Lower lobe of right lung (tissue), 2 donors: Measurements from ENCODE around the gene VDR. TPM values are rescaled to one million over a fixed set of nuclear protein-coding genes. Genes with fewer than 3 reads are reported as not detected.
"Not testable (repeated sequence)": the region's sequence is repeated elsewhere in the genome, so short reads cannot be mapped to it uniquely, and the experiment has no call there.

Source experiments
- ATAC-seq, 2 donors: fragments of 200-7000 bp; cut with Tn5 transposase; one replicate each; pipeline ENCODE4 v1.9.1; 2020 to 2022; ENCODE audit warnings: mild to moderate bottlenecking in 2 of 2, moderate library complexity in 2 of 2
- DNase-seq: peaks from one replicate; pipeline ENCODE4 v3.0.0-alpha.2; 2020
- H3K27ac ChIP-seq: fragments of 200-600 bp; one replicate; pipeline ENCODE4 v1.8.0; 2022
- H3K27me3 ChIP-seq: fragments of 200-600 bp; one replicate; pipeline ENCODE4 v1.8.0; 2022; ENCODE audit warnings: low read depth
- H3K36me3 ChIP-seq: fragments of 200-600 bp; one replicate; pipeline ENCODE4 v1.8.0; 2022; ENCODE audit warnings: mild to moderate bottlenecking
- H3K4me1 ChIP-seq: fragments of 200-600 bp; one replicate; pipeline ENCODE4 v1.8.0; 2022
- H3K4me3 ChIP-seq: fragments of 200-600 bp; one replicate; pipeline ENCODE4 v1.8.0; 2022; ENCODE audit warnings: mild to moderate bottlenecking
- H3K9me3 ChIP-seq: fragments of 200-600 bp; one replicate; pipeline ENCODE4 v1.8.0; 2022
- intact Hi-C: fragments of 100-400 bp; cut with DNase I; formaldehyde crosslinking; loops from one replicate; pipeline ENCODE4 v1.11.0; 2022
- total RNA-seq: library from RNA; stranded (reverse); fragmentation: NEBNext Ultra II Directional; extraction: Animal tissue kit (Norgen Biotek cat#: 25700); gene quantifications from one replicate; pipeline ENCODE4 v1.2.1, GENCODE V29; 2021
- TF ChIP-seq, protein P1 (sequence below): fragments of 200-600 bp; IDR thresholded peaks from one replicate; pipeline ENCODE4 v1.8.0; 2022; ENCODE audit warnings: antibody characterized with exemption, mild to moderate bottlenecking
- donor health status: DM: no; HTN: yes; CAD: no; lungs with severe emphysema.

VDR gene
- total RNA-seq, 1 donor from 2014 or later, result 24.3 TPM

DNA sequence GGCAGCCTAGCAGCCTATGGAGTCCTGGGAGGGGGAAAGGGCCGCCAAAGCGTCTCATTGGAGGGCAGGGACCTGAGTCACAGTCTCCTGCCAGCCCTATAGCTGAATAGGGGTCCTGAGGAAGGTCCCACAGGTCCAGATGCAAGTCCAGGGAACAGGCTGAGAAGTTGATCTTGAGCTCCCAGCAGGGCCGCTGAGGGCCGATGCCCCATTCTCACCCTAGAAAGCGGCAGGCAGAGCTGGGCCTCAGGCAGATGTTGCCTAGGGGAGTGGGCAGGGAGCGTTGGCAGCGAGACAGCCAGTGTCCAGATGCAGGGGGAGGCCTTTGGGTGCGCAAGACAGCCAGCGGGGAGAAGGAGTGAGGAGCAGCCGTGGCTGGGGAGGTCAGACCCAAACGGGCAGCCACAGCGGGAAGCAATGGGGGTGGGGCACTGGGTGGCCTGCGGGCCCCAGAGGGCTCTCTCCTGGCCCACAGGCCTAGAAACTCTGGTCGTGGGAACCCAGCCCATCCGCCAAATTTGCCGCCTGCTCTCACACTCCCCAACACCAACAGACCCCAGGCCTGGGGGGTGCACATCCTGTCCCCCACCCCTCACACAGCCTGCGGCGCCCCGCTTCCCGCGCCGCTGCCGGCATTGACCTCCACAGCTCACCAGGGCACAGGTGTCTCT lies 86.2 kb downstream of the VDR start:
- peak overlapping the region; percentile 97 for H3K27ac ChIP-seq
- peak overlapping the region; percentile 72 for H3K4me3 ChIP-seq
- intact Hi-C loops, result no loop called here
- peaks cover 87% of the 10 kb centered on the region for H3K4me1 ChIP-seq
- H3K9me3 ChIP-seq, result no peaks in the 10 kb centered on the region
- ATAC-seq (peak; percentile 6 to 14), DNase-seq (peak; percentile 63)
- H3K27me3 ChIP-seq, result no peaks in the 10 kb centered on the region
- TF ChIP-seq, protein P1, sequence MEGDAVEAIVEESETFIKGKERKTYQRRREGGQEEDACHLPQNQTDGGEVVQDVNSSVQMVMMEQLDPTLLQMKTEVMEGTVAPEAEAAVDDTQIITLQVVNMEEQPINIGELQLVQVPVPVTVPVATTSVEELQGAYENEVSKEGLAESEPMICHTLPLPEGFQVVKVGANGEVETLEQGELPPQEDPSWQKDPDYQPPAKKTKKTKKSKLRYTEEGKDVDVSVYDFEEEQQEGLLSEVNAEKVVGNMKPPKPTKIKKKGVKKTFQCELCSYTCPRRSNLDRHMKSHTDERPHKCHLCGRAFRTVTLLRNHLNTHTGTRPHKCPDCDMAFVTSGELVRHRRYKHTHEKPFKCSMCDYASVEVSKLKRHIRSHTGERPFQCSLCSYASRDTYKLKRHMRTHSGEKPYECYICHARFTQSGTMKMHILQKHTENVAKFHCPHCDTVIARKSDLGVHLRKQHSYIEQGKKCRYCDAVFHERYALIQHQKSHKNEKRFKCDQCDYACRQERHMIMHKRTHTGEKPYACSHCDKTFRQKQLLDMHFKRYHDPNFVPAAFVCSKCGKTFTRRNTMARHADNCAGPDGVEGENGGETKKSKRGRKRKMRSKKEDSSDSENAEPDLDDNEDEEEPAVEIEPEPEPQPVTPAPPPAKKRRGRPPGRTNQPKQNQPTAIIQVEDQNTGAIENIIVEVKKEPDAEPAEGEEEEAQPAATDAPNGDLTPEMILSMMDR, result no peak
- H3K36me3 ChIP-seq, result no peaks in the 10 kb centered on the region

DNA sequence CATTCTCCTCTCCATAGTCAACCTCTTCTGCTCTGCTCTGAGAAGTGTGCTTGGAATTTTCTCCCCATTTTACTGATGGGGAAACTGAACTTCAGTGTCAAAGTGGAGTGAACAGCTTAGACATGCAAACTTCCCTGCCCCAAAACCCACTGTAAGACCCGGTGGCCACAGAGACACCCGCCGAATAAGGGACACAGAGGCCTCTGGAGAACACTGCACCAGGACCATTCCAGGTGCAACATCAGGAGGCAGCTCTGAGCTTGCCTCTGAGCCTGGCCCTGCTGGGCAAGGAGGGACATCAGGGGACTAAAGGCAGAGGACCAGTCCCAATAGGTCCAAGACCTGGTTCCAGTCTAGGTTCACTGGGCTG lies 86.8 kb downstream of the VDR start:
- no peaks in the 10 kb centered on the region for H3K27me3 ChIP-seq
- TF ChIP-seq, protein P1, result no peak
- H3K9me3 ChIP-seq, result no peaks in the 10 kb centered on the region
- peaks cover 87% of the 10 kb centered on the region for H3K4me1 ChIP-seq
- no peaks in the 10 kb centered on the region for H3K36me3 ChIP-seq
- peak overlapping the region; percentile 97 for H3K27ac ChIP-seq
- no peak for DNase-seq
- ATAC-seq, result no peak
- peak overlapping the region; percentile 72 for H3K4me3 ChIP-seq
- intact Hi-C loops, result no loop called here

DNA sequence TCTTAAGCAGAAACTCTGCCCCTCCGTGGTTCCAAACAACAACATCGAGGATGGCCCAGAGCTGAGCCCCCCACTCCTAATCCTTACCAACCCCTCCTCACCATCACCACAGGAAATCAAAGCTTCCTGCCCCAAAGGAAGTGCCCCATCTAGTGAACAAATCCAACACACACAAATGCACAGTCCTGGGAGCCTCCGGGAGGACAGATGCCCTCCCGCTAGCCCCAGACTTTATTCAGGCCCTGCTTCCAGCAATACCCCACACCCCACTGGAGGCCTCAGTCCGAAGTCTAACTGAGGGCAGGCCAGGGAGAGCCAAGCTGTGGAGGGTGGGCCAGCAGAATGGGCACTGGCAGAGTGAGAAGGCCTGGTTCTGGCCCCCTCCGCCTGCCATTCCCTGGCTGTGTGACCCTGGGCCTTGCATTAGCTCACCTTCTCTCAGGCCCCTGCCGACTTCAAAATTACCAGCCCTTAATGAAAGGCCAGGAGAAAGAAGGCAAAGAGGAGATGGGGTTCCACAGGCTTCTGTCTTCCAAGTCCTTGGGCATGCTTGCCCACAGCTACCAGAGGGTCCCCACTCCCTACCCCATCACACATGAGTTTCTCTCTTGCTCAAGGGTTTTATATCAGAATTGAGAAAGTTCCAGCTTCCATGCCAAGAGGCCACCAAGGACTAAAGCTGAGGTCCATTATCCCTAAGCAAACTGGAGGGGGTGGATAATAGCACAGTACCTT lies 87.4 kb downstream of the VDR start:
- DNase-seq (no peak), ATAC-seq (no peak)
- Histone ChIP-seq H3K4me3 (peak overlapping the region; percentile 72), H3K9me3 (no peaks in the 10 kb centered on the region), H3K4me1 (peaks cover 85% of the 10 kb centered on the region), H3K27me3 (no peaks in the 10 kb centered on the region), H3K36me3 (no peaks in the 10 kb centered on the region), H3K27ac (peak overlapping the region; percentile 97)
- intact Hi-C loops, result no loop called here
- TF ChIP-seq, protein P1, result peak; percentile 12

DNA sequence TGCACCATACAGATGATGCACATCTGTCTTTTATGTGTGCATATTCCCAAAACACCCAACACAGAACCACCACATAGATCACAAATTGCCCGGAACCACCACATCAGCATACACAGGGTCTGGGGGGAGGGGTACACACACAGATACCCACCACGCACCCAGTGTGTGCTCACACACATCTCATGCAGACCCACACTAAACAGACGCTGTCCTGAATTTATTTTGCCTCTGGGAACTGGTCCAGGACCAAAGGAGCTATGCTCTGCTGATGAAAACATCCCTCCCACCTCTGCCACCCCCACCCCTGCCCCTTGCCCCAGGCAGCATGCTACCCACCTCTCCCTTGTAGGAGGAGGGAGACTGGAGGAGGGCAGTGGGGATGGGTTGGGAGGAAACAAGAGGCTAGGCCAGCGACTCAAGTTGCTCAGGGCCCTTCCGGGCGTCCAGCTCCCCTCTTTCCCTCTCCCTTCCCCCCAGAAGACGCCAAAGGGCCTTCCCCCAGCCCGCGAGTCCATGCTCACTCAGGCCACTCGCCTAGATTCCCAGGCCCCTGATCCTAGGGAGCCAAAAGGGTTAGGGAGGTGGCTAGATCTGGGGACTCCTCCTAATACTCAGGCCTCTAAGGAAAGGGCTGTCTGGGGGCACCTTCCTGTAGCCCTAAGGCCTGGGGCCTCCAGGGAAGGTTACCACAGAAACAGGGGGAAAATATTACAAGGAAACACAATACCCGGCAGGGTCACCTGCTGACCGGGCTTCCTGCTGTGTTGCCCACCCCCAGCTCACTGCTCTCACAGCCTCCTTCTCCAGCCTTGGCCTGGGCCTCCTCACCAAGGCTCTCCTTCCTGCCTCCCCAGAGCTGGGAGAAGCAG lies 88.2 kb downstream of the VDR start:
- Histone ChIP-seq H3K4me3 (peak overlapping the region; percentile 72), H3K27ac (peak overlapping the region; percentile 97), H3K4me1 (peaks cover 85% of the 10 kb centered on the region), H3K9me3 (no peaks in the 10 kb centered on the region), H3K36me3 (no peaks in the 10 kb centered on the region), H3K27me3 (no peaks in the 10 kb centered on the region)
- TF ChIP-seq, protein P1, result no peak
- intact Hi-C loops, result no loop called here
- ATAC-seq, result no peak
- DNase-seq, result no peak

DNA sequence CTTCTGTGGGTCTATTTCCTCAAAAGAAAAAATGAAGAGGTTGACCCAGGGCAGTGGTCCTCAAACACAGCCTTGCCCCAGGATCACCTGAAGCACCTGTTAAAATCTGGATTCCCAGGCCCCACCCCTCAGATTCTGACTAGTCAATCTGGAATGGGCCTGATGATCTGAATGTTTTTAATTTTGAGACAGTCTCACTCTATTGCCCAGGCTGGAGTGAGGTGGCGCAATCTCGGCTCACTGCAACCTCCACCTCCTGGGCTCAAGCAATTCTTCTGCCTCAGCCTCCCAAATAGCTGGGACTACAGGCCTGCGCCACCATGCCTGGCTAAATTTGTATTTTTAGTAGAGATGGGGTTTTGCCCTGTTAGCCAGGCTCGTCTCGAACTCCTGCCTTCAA lies 89.3 kb downstream of the VDR start:
- H3K9me3 ChIP-seq, ATAC-seq, DNase-seq, intact Hi-C loops, H3K27me3 ChIP-seq, H3K36me3 ChIP-seq, H3K4me3 ChIP-seq: not testable (repeated sequence)
- peaks cover 85% of the 10 kb centered on the region for H3K4me1 ChIP-seq
- peak overlapping the region; percentile 97 for H3K27ac ChIP-seq
